ENCODE measurements around the gene SLC25A3.
"Not testable (repeated sequence)": the region's sequence is repeated elsewhere in the genome, so short reads cannot be mapped to it uniquely, and the experiment has no call there.

Gene SLC25A3

GRCh38 chr12:98593351-98594049 is at the start of gene SLC25A3:
Gene SLC25A3, plus strand, starts transcription at chr12:98593686. Its CDS starts 293 bp downstream, at chr12:98593979.
- DNase-seq (ENCODE audit: low spot score), result peak; percentile 96

- DNase-seq (ENCODE audit: low spot score), result no peak
These were observed 49.8 kb upstream of the SLC25A3 start for GRCh38 chr12:98543701-98544100.

GRCh38 chr12:98544751-98545150 is 48.7 kb upstream of the SLC25A3 start:
- no peak for DNase-seq (ENCODE audit: low spot score)

GRCh38 chr12:98549371-98550110 is 43.9 kb upstream of the SLC25A3 start:
- no peak for DNase-seq (ENCODE audit: low spot score)

GRCh38 chr12:98551787-98552186 is 41.7 kb upstream of the SLC25A3 start:
- DNase-seq (ENCODE audit: low spot score), result no peak

GRCh38 chr12:98558097-98558496 is 35.4 kb upstream of the SLC25A3 start:
- DNase-seq (ENCODE audit: low spot score), result not testable (repeated sequence)

GRCh38 chr12:98559666-98560065 is 33.8 kb upstream of the SLC25A3 start:
- no peak for DNase-seq (ENCODE audit: low spot score)

- DNase-seq (ENCODE audit: low spot score), result no peak
These were observed 31.6 kb upstream of the SLC25A3 start for GRCh38 chr12:98561846-98562245.

GRCh38 chr12:98572010-98572409 is 21.5 kb upstream of the SLC25A3 start:
- no peak for DNase-seq (ENCODE audit: low spot score)

- DNase-seq (ENCODE audit: low spot score), result no peak
These were observed 19.4 kb upstream of the SLC25A3 start for GRCh38 chr12:98574110-98574509.

GRCh38 chr12:98575013-98575412 is 18.5 kb upstream of the SLC25A3 start:
- DNase-seq (ENCODE audit: low spot score), result no peak

GRCh38 chr12:98576795-98577194 is 16.7 kb upstream of the SLC25A3 start:
- DNase-seq (ENCODE audit: low spot score), result not testable (repeated sequence)

- DNase-seq (ENCODE audit: low spot score), result no peak
These were observed 15.1 kb upstream of the SLC25A3 start for GRCh38 chr12:98578392-98578791.

- no peak for DNase-seq (ENCODE audit: low spot score)
These were observed 14.7 kb upstream of the SLC25A3 start for GRCh38 chr12:98578821-98579220.

- no peak for DNase-seq (ENCODE audit: low spot score)
These were observed 14.1 kb upstream of the SLC25A3 start for GRCh38 chr12:98579347-98579746.

- DNase-seq (ENCODE audit: low spot score), result no peak
These were observed 13.7 kb upstream of the SLC25A3 start for GRCh38 chr12:98579835-98580234.

GRCh38 chr12:98580695-98581094 is 12.8 kb upstream of the SLC25A3 start:
- DNase-seq (ENCODE audit: low spot score), result no peak

GRCh38 chr12:98581101-98581500 is 12.4 kb upstream of the SLC25A3 start:
- DNase-seq (ENCODE audit: low spot score), result no peak

- no peak for DNase-seq (ENCODE audit: low spot score)
These were observed 11.4 kb upstream of the SLC25A3 start for GRCh38 chr12:98582093-98582492.

- DNase-seq (ENCODE audit: low spot score), result no peak
These were observed 6.4 kb upstream of the SLC25A3 start for GRCh38 chr12:98587084-98587483.

- DNase-seq (ENCODE audit: low spot score), result no peak
These were observed 2.3 kb upstream of the SLC25A3 start for GRCh38 chr12:98591209-98591608.

- DNase-seq (ENCODE audit: low spot score), result peak; percentile 39
These were observed 612 bp upstream of the SLC25A3 start for GRCh38 chr12:98592825-98593322.
